Kidney capillary endothelial cell (primary cell): ENCODE results near the gene CD44.

ENCODE experiments used
- DNase-seq: peaks from one replicate; pipeline ENCODE4 v3.0.0-alpha.2; 2018; ENCODE audit warnings: low spot score

Gene CD44

DNA sequence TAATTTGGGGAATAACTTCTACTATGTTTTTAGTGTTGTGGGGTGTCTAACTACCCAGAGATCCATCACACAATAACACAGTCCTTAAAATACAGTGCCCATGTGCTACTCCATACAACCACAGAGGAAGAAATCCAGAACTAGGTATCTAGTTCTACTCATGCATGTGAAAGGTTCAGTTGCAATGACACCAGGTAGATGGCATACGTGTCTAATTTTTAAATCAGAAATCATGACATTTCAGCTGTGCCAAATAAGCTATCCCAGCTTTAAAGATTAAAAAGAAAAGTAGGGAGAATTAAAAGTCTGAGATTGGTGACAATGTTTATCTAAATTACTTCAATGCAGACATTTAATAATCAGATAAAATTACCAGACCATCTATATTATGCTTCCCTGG, 122.2 kb downstream of the CD44 start:
- DNase-seq: no peak

DNA sequence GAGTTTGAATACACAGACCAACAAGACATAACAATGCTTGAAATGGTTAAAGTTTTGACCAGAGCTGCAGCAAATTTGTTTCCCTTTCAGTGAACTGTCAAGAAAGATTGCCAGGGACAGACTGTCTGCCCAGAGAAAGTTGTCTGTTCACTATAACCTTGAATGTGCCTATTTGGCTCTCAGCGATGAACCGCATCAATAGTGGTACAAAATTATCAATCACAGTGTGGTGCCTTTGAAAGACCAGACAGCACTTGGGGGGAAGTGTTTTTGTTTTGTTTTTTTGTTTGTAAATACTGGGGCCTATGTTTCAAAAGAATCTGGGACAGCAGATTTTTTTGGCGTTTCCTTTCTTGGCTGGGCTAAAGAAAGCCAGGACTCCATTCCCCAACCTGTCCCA, 123.1 kb downstream of the CD44 start:
- DNase-seq: no peak

DNA sequence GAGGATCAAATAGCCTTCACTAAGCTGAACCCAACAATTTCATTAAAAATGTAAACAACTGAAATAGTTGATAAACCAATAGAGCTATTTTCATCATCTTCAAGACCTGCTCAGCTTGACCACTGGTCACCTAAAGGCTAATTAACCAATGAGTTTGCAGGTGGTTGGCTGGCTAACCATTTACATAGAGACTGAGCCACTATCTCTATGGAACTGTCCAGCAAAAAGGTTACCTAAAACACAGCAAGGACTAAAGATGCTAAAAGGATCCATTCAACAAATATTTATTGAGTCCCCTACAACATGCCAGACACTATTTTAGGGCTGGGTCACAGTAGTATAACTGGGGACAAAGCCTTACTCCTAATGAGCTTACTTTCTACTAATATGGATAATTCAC, 123.8 kb downstream of the CD44 start:
- no peak for DNase-seq

DNA sequence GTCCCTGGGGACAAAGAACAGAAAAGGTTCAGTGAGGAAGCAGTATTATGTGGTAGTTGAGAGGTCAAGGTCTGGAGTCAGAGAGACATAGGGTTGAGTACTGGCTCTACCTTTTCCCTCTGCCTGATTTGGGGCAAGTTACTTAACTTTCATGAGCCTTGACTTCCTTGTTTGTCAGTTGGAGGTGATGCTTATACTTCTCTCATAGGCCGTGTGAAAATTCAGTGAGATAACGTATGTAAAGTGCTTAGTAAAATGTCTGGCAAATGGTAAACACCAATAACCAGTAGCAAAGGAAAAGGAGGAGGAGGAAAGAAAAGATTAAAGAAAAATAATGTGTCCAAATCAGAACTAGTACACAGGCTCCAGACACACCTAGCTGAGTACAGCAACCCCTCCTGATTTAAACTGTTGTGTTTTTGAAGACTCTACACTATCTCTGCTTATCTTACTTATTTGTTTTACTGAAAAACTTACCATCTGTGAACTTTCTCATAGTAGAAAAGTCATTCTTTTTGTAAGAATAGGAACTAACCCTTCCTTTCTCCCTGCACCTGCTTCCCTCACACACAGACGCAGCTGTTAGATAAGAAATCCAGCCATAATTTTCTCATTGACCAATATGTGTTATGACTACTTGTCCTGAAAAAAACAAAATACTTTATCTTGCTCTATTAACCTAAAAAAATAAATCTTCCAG, 126.9 kb downstream of the CD44 start:
- DNase-seq: no peak

DNA sequence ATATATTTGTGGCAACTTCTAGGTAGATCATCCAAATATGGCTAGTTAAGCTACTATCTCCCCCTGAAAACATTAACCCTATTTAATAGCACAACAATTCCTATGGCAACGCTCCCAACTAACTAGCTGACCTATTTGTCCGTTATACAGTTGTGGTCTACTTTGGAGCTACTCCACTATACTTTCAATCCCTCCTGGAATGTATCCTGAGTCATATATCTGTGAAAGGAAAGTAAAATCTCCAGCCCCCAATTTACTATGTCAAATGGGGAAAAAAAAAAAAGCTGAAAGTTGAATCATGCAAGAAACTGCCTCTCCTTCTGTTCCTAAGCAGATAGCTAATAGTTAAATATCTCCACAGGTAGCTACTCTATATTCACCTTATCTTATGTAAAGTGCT, 128.5 kb downstream of the CD44 start:
- DNase-seq: no peak

DNA sequence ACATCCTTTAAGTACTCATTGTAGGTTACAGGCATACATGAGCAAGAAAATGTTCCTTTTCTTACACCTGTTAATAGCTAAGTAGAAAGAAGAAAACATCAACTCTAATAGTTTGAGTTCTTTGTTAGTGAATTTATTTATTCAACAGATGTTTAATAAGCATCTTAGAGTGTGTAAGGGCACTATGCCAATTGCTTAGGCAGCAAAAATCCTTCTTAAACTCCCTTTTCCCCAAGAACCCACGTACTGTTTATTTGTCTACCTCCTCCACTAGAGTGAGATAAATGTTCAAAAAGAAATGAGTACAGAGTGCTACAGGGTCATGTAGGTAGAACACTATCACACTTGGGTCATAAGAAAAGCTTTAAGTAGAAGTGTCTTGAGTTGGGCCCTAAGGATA, 131.4 kb downstream of the CD44 start:
- no peak for DNase-seq

DNA sequence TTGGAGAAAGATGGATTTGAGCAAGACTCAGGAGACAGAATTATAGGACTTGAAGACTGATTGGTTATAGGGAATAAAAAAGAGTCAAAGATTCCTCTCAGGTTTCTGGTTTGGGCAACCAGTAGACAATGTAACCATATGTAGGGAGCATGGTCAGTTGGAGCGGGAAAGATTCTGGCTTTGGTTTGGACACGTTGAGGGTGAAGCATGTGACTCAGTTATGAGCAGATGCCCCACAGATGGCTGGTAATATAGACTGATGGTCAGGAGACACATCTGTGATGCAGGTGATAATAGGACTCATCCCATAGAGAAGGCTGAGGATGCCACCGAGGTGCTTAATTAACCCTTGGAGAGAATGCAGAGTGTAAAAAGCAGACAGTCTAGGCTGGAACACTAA, 132.1 kb downstream of the CD44 start:
- no peak for DNase-seq

DNA sequence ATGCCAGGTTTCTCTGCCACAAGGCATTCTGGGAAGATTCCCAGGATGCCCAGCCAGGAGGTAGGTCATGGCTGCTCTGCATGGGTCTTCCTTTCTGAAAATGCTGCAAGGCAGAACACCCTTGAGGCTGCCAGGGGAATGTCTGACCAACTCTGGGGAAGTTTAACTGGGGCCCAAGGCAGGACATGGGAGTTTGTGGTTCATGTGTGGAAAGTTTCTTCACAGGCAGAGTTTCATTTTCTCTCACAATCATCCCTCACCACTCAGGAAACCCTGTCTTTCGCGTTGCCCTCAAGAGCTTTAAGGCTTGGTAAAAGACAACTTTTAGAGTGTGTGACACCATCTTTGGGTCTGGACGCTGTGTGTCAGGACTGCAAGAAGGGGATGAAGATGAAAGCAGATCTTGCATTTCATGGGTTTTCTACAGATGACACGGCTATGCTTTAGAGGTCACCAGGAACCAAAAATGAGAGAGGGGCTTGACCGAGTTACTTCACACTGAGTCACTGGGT, 133.5 kb downstream of the CD44 start:
- DNase-seq: no peak

DNA sequence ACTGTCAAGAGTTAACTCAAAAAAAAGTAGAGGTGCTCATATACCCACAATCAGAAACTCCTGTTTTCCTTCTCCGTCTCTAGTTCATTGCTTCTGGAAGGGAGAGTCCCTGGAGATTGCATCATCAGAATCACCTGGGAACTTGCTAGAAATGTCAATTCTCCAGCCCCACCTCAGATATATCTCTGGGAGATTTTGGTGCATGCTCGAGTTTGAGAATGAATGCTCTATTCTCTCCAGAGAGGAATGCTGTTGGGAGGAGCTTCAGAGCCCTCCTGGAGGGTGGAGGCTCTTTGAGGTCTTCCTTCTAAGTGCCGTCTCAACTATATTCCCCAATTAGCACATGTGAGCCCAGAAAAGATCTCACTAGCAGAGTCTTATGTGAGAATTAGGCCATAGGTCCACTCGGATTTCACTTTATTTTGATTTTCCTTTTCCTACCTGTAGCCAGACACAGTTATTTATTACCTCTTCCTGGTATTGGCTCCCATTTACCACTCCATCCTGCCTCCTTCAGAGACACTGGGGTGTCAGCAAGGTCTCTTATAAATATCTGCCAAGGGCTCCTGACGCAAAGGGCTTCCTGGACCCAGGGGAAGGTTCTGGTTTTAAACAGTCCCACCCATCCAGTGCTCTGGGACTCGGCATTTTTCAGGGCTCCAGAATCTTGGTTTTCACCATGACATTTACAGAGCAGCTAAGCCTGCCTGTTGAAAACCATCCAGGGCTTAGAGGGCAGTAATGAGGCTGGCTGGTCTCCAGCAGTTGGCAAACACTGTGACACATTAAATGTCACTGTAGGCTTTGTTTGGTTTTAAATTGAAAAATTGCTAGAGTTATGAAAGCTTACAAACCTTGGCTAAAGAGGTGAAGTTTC, 136.2 kb downstream of the CD44 start:
- no peak for DNase-seq

DNA sequence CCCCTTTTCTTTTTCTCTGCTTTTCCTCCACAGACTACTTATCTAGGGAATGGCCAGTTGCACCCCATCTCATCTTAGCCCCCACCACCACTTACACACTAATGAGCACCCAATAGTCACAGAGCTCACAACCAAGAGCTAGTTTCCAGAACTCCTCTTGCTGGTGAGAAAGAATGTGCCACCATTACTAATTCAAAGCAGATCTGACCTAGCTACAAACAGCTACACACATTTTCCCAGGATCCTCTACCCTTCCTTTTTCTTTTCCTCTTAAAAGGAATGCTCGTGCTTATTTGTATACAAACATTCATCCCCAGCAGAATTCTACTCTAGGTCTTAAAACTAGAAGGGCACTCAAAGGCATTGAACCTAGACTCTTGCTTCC, 136.8 kb downstream of the CD44 start:
- DNase-seq: no peak

DNA sequence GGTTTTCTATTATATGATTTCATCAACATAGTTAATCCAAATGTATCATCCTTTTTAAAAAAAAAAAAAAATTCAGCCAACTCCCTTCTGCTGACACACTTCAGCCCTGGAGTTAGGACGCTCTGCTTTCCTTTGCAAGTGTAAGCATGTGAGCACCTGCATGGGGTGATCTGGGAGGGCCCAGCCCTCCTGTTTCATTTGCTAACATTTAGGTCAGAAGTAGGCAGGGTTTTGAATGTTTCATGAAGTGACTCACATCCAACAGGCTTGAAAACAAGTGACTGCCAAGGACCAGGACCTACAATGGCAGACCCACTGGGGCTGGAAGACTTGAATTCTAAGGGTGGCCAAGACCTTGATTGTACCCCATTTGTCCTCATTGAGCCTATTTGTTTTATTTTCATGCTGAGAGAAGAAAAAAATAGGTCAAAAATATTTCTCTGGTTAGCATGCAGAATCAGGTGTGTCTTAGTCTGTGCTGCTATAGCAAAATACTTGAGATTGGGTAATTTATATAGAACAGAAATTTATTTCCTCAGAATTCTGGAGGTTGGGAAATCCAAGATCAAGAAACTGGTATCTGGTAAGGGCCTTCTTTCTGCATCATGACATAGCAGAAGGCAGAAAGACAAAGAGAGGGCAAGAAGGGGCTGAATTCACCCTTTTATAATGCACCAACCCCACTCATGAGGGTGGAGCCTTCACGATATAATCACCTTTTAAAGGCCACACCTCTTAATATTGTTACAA, 137.6 kb downstream of the CD44 start:
- DNase-seq: no peak

DNA sequence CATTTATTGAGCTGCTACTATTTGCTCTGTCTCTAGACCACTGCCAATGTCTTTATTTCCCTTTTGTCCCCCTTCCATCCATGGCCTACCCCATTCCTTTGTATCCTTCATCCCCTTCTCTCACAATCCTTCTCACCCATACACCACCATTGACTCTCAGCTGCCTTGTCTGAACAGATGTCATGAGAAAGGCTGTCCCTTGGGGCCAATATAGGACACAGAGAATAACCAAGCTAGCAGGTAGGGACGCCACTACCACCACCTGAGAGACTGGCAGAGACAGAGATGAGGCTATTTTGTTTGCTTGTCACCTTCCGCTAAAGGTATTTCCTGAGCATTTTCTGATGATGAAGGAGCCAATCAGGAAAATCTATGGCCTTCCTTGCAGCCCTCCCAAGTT, 138.9 kb downstream of the CD44 start:
- no peak for DNase-seq

DNA sequence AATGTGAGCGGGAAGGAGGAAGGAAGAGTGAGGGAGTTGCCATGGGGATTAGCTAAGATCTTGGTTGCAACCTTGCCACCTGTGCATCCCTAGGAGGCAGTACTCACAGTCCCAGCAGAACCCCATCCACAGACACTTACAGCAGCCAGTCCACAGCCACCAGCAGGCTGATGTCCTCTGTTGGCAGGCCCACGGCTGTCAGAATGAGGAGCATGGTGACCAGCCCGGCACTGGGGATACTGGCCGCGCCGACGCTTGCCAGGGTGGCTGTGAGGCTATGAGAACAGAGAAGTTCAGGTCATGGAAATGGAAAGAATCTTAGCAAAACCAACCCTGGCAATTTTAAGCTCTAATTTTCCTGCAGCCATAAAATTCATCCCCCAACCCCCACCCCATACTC, 141.8 kb downstream of the CD44 start:
- no peak for DNase-seq

DNA sequence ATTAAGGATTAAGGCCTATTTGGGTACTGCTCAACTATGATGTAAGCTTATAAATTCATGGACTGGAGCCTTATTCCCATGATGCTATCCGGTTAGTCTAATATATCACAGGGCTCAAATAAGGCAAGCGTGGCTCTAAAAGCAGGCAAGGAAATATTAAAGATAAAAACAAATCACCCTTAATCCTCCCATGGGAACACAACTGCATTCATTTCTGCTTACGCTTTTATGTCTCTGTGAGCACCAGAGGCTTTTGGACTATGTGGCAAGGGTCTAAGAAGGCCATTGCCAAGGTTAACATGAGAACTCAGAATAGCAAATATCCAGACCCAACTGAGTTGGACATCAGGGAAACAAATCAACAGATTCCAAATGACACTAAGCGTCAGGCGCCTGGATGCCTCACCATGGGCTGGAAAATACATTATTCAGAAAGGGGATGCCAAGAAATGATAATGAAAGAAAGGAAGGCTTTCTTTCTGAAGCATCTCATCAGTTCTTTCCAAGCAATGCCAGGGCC, 142.3 kb downstream of the CD44 start:
- no peak for DNase-seq
